ENCODE measurements around the gene C19orf44.
"Not testable (repeated sequence)": the region's sequence is repeated elsewhere in the genome, so short reads cannot be mapped to it uniquely, and the experiment has no call there.

Gene C19orf44

GRCh38 chr19:16495982-16496612, at the start of gene C19orf44, which contains the start of gene CALR3:
Gene C19orf44 (plus strand): TSS chr19:16496394. CDS start chr19:16500793, 4,399 bp downstream.
Gene CALR3 (minus strand): TSS chr19:16496167. CDS start chr19:16496129, 38 bp downstream.
- peak; percentile 95 to 96 (median 96) for DNase-seq (ENCODE audit: low read depth in 2 of 3, low spot score in 1 of 3)

GRCh38 chr19:16446724-16447368, 49.3 kb upstream of the C19orf44 start:
- DNase-seq (ENCODE audit: low read depth in 2 of 3, low spot score in 1 of 3) = no peak

- DNase-seq (ENCODE audit: low read depth in 2 of 3, low spot score in 1 of 3) = not testable (repeated sequence)
Observed at GRCh38 chr19:16448872-16449271, 47.3 kb upstream of the C19orf44 start.

GRCh38 chr19:16449330-16449961, 46.7 kb upstream of the C19orf44 start:
- DNase-seq (ENCODE audit: low read depth in 2 of 3, low spot score in 1 of 3) = no peak

- DNase-seq (ENCODE audit: low read depth in 2 of 3, low spot score in 1 of 3) = no peak
Observed at GRCh38 chr19:16452325-16452724, 43.9 kb upstream of the C19orf44 start.

GRCh38 chr19:16454351-16454918, 41.8 kb upstream of the C19orf44 start:
- no peak for DNase-seq (ENCODE audit: low read depth in 2 of 3, low spot score in 1 of 3)

GRCh38 chr19:16455489-16455888, 40.7 kb upstream of the C19orf44 start:
- no peak for DNase-seq (ENCODE audit: low read depth in 2 of 3, low spot score in 1 of 3)

DNA sequence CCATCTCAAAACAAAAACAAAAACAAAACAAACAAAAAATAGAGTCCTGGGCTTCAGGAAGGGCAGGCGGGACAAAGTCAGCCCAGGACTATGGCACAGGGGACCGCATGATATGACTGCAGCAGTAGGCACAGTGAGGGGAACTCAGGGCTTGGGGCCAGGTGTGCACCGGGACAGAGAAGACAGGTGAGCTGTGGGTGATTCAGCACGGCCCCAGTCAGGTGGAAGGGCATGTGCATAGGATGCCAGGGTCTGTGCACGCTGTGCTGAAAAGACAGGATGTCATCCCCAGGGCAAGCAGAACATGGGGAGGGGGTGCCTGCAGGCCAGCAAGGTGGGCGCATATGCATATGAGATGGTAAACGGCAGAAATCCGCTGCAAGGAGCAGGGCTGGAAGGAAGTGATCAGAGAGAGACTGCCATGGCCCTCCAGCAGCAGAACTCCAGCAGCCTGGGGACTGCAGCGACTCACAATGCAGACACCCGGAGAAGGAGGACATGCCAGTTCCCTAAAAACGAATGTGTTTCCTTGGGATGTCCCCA, 39.5 kb upstream of the C19orf44 start:
- DNase-seq (ENCODE audit: low read depth in 2 of 3, low spot score in 1 of 3) = no peak

DNA sequence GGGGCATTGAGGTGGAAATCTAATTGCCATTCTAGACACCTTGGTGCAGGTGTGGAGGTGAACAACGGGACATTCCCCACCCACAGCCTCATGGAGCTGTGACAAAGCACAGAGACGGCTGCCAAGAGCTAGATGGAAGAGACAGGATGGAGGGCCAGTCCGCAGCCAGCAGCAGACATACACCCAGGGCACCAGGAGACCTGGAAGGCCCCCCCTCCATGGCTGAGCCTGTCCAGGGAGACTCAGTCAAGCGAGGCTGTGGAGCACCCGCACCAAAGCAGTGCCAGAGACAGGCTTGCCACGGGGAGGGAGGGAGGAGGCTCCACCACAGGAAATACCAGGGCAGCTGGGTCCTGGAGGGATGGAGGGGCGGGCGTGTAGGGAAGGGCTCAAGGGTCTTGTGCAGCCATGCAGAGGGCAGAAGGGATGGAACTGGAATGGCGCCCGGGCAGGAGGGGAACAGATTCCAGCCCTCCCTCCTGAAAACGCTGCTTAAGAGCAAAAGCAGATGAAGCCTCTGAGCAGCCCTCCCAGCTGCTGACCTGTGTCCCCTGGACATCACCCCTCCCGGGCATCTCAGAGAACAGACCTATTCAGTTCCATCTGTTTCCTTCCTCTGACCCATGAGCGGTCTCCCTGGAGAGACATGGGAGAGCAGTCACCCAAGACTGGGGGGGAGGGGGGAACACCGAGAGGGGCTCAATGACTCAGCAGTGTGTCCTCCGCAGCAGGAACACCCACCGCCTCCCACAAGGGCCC, 38.8 kb upstream of the C19orf44 start:
- no peak for DNase-seq (ENCODE audit: low read depth in 2 of 3, low spot score in 1 of 3)

GRCh38 chr19:16457954-16458331, 38.3 kb upstream of the C19orf44 start:
- no peak for DNase-seq (ENCODE audit: low read depth in 2 of 3, low spot score in 1 of 3)

GRCh38 chr19:16458391-16459341, 37.5 kb upstream of the C19orf44 start:
- no peak for DNase-seq (ENCODE audit: low read depth in 2 of 3, low spot score in 1 of 3)

GRCh38 chr19:16459680-16460079, 36.5 kb upstream of the C19orf44 start:
- DNase-seq (ENCODE audit: low read depth in 2 of 3, low spot score in 1 of 3) = no peak

GRCh38 chr19:16460454-16460853, 35.7 kb upstream of the C19orf44 start:
- no peak for DNase-seq (ENCODE audit: low read depth in 2 of 3, low spot score in 1 of 3)

DNA sequence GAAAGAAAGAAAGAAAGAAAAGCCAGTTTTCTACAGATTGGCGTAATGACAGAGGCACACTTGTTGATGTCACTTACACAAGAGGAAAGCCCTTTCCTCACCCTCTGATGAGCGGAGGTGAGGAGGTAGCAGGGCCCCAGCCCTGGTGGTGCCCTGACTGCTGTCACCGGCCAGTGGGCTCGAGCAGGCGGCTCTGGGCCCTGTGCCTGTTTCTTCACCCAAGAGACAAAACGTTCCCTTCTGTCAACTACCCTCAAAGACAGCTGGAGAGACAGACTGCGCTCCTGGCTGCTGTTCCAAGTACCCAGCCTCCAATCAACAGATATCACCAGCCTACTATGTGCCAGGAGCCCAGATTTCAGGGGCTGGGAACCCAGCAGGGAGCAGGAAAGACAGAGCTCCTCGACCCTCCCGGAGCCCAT, 34.6 kb upstream of the C19orf44 start:
- DNase-seq (ENCODE audit: low read depth in 2 of 3, low spot score in 1 of 3) = no peak

DNA sequence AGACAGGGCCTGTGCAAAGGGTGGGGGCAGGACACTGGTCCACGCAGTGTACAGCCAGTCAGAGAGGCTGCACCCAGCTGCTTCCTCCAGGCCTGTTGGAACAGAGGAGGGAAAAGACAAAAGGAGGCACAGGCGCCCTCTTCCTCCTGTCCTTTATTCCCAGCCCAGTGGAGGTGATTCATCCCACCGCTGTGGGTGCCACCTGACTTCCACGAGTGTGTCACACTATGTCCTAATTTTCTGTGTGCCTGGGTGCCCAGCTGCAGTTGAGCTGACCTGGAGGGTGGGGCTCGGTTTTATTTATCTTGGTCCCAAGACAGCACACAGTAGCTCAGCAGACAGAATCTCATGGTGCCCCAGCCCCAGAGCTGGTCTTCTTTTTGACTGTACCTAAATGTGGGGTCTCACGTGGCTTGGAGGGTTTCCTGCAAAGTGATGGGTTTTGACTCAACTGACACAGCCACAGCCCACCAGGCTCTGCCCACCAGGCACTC, 33.4 kb upstream of the C19orf44 start:
- DNase-seq (ENCODE audit: low read depth in 2 of 3, low spot score in 1 of 3) = no peak

- DNase-seq (ENCODE audit: low read depth in 2 of 3, low spot score in 1 of 3) = no peak
Observed at GRCh38 chr19:16463341-16463990, 32.7 kb upstream of the C19orf44 start.

- DNase-seq (ENCODE audit: low read depth in 2 of 3, low spot score in 1 of 3) = no peak
Observed at GRCh38 chr19:16463991-16464575, 32.1 kb upstream of the C19orf44 start.

- no peak for DNase-seq (ENCODE audit: low read depth in 2 of 3, low spot score in 1 of 3)
Observed at GRCh38 chr19:16465239-16465638, 31.0 kb upstream of the C19orf44 start.

Measured in stimulated activated CD4-positive, alpha-beta T cell treated with anti-CD3 and anti-CD28 coated beads, Interleukin-12 subunit alpha, Interleukin-12 subunit beta, amount 100 ng/mL, for 48 hours (primary cell).